GM11168 (cell line): ENCODE data around the gene GLRB.
"Not testable (repeated sequence)": the region's sequence is repeated elsewhere in the genome, so short reads cannot be mapped to it uniquely, and the experiment has no call there.

Experiments
- in situ Hi-C: fragments of 300-500 bp; cut with MboI; formaldehyde crosslinking; loops from one replicate; pipeline ENCODE4 v1.12.0; 2022; ENCODE audit warnings: low sequenced_read_pairs; ENCODE audit not compliant: unreplicated experiment

Gene GLRB

GRCh38 chr4:157075811-157076577 is at the start of gene GLRB:
TSS of gene GLRB (plus strand) at chr4:157076150. CDS start at chr4:157078025, 1,875 bp downstream.
- in situ Hi-C loops, result no loop called here

GRCh38 chr4:157035471-157035870 is 40.5 kb upstream of the GLRB start:
- in situ Hi-C loops, result no loop called here

- in situ Hi-C loops, result no loop called here
These were observed 35.5 kb upstream of the GLRB start for GRCh38 chr4:157040405-157040804.

GRCh38 chr4:157043131-157043530 is 32.8 kb upstream of the GLRB start:
- in situ Hi-C loops, result no loop called here

GRCh38 chr4:157045507-157046127 is 30.3 kb upstream of the GLRB start:
- in situ Hi-C loops, result no loop called here

GRCh38 chr4:157048248-157048647 is 27.7 kb upstream of the GLRB start:
- in situ Hi-C loops, result no loop called here

GRCh38 chr4:157050561-157050960 is 25.4 kb upstream of the GLRB start:
- in situ Hi-C loops, result no loop called here

GRCh38 chr4:157052429-157053040 is 23.4 kb upstream of the GLRB start:
- in situ Hi-C loops, result no loop called here

GRCh38 chr4:157057218-157057617 is 18.7 kb upstream of the GLRB start:
- in situ Hi-C loops, result no loop called here

GRCh38 chr4:157058899-157059298 is 17.1 kb upstream of the GLRB start:
- in situ Hi-C loops, result not testable (repeated sequence)

- in situ Hi-C loops, result no loop called here
These were observed 3.9 kb upstream of the GLRB start for GRCh38 chr4:157072002-157072401.

GRCh38 chr4:157075401-157075800 is 549 bp upstream of the GLRB start:
- in situ Hi-C loops, result no loop called here

GRCh38 chr4:157076578-157076947 is 613 bp downstream of the GLRB start:
- in situ Hi-C loops, result no loop called here

- in situ Hi-C loops, result no loop called here
These were observed 3.5 kb downstream of the GLRB start for GRCh38 chr4:157079441-157079840.

GRCh38 chr4:157080605-157081004 is 4.7 kb downstream of the GLRB start:
- in situ Hi-C loops, result no loop called here

GRCh38 chr4:157095716-157096115 is 19.8 kb downstream of the GLRB start:
- in situ Hi-C loops, result no loop called here

- in situ Hi-C loops, result no loop called here
These were observed 20.5 kb downstream of the GLRB start for GRCh38 chr4:157096439-157096838.

- in situ Hi-C loops, result no loop called here
These were observed 23.6 kb downstream of the GLRB start for GRCh38 chr4:157099506-157099905.

- in situ Hi-C loops, result no loop called here
These were observed 28.6 kb downstream of the GLRB start for GRCh38 chr4:157104541-157104940.

GRCh38 chr4:157114671-157115070 is 38.7 kb downstream of the GLRB start:
- in situ Hi-C loops, result no loop called here

- in situ Hi-C loops, result no loop called here
These were observed 39.8 kb downstream of the GLRB start for GRCh38 chr4:157115613-157116335.
